Kidney (tissue), 14 donors: ENCODE data around the gene RSBN1L. TPM values are rescaled to one million over a fixed set of nuclear protein-coding genes. Genes with fewer than 3 reads are reported as not detected.

Source experiments
- DNase-seq, 5 donors: peaks; one replicate each; pipeline ENCODE4 v3.0.0-alpha.2; 2013 to 2020
- FAIRE-seq: peaks from 2 replicates; lab custom pipeline; 2012; peaks lifted over from hg19 to GRCh38; lab: Jason Lieb, UNC
- H3K27ac ChIP-seq, 2 donors: one replicate each; pipeline ENCODE4 v1.7.0; 2013; ENCODE audit warnings: low read depth in 2 of 2, low read length in 2 of 2, inconsistent platforms in 1 of 2
- H3K27me3 ChIP-seq: one replicate; pipeline ENCODE4 v1.7.1; 2013; ENCODE audit warnings: low read length, inconsistent platforms; ENCODE audit not compliant: control insufficient read depth, insufficient read depth
- H3K36me3 ChIP-seq, 3 donors: one replicate each; pipeline versions ENCODE4 v1.7.0 to v1.7.1; 2013; ENCODE audit warnings: low read length in 3 of 3, control low read depth in 1 of 3, inconsistent platforms in 1 of 3; ENCODE audit not compliant: insufficient read depth in 3 of 3, control insufficient read depth in 2 of 3
- H3K4me1 ChIP-seq, 3 donors: one replicate each; pipeline versions ENCODE4 v1.7.0 to v1.7.1; 2013; ENCODE audit warnings: low read length in 3 of 3, inconsistent platforms in 1 of 3, low read depth in 1 of 3; ENCODE audit not compliant: control insufficient read depth in 2 of 3, insufficient read depth in 2 of 3
- H3K4me3 ChIP-seq, 3 donors: one replicate each; pipeline versions ENCODE4 v1.7.0 to v1.8.1; 2013; ENCODE audit warnings: low read length in 3 of 3, control low read depth in 1 of 3, inconsistent platforms in 1 of 3
- H3K9ac ChIP-seq, 3 donors: one replicate each; pipeline versions ENCODE4 v1.7.0 to v1.7.1; 2013; ENCODE audit warnings: low read length in 3 of 3, control low read depth in 1 of 3, inconsistent platforms in 1 of 3
- H3K9me3 ChIP-seq, 3 donors: one replicate each; pipeline versions ENCODE4 v1.7.0 to v1.7.1; 2013; ENCODE audit warnings: low read length in 3 of 3, control low read depth in 1 of 3, inconsistent platforms in 1 of 3; ENCODE audit not compliant: control insufficient read depth in 2 of 3, insufficient read depth in 1 of 3
- intact Hi-C: fragments of 100-400 bp; cut with DNase I; formaldehyde crosslinking; loops from one replicate; pipeline ENCODE4 v1.11.1; 2022
- polyA plus RNA-seq: library from polyadenylated mRNA; stranded (reverse); fragments of 350-450 nt; fragmentation: Illumina TruSeq; extraction: RNeasy Lipid Tissue Mini Kit (QIAGEN cat#74804); gene quantifications from one replicate; pipeline ENCODE4 v1.2.3, GENCODE V29; 2014; ENCODE audit warnings: low read depth, low replicate concordance; ENCODE audit not compliant: insufficient read depth
- total RNA-seq: library from RNA; stranded (reverse); fragmentation: NEBNext Ultra II Directional; extraction: Animal tissue kit (Norgen Biotek cat#: 25700); gene quantifications from one replicate; pipeline ENCODE4 v1.2.1, GENCODE V29; 2021
- TF ChIP-seq, protein P1 (sequence below): IDR thresholded peaks from 3 replicates; pipeline ENCODE4 v1.5.1; 2012; ENCODE audit warnings: mild to moderate bottlenecking, moderate library complexity, borderline replicate concordance; ENCODE audit not compliant: insufficient read depth; ENCODE audit errors: extremely low read depth
- donor health status: control.
- donor health status: control.
- donor health status: control.
- donor health status: control.
- donor health status: control.
- donor health status: DM: yes; HTN: yes; CAD: no.
- donor health status: Normal renal cell carcinoma (clear cell type).

The RSBN1L gene
- total and polyA plus RNA-seq, 2 donors from 2014 or later = 7.3 to 18.0 TPM

DNA sequence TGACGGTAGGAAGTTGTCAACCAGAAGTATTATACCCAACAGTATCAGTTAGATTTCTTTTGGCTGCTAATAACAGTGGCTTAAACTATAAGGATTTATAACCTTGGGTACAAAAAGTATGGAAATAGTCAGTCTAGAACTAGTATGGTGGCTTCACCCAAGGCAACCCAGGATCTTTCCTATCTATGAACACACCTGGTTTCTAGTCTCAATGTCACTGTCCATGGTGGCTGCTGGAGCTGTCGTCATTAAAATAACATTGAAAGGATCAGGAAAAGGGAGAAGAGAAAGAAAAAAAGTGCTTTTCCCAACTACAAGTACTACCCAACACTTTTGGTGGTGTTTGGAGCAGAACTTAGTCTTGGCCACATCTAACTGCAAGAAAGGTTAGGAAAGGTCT is 130.0 kb downstream of the RSBN1L start:
- Histone ChIP-seq H3K4me3 (no peak overlapping the region), H3K9ac (no peak overlapping the region), H3K27ac (no peak overlapping the region), H3K36me3 (no peaks in the 10 kb centered on the region), H3K27me3 (no peaks in the 10 kb centered on the region), H3K9me3 (peaks cover 0 to 14% (median 0%) of the 10 kb centered on the region in 3 donors), H3K4me1 (no peaks in the 10 kb centered on the region)
- no peak for FAIRE-seq
- intact Hi-C loops = no loop called here
- DNase-seq = no peak
- TF ChIP-seq, protein P1, sequence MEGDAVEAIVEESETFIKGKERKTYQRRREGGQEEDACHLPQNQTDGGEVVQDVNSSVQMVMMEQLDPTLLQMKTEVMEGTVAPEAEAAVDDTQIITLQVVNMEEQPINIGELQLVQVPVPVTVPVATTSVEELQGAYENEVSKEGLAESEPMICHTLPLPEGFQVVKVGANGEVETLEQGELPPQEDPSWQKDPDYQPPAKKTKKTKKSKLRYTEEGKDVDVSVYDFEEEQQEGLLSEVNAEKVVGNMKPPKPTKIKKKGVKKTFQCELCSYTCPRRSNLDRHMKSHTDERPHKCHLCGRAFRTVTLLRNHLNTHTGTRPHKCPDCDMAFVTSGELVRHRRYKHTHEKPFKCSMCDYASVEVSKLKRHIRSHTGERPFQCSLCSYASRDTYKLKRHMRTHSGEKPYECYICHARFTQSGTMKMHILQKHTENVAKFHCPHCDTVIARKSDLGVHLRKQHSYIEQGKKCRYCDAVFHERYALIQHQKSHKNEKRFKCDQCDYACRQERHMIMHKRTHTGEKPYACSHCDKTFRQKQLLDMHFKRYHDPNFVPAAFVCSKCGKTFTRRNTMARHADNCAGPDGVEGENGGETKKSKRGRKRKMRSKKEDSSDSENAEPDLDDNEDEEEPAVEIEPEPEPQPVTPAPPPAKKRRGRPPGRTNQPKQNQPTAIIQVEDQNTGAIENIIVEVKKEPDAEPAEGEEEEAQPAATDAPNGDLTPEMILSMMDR = no peak

DNA sequence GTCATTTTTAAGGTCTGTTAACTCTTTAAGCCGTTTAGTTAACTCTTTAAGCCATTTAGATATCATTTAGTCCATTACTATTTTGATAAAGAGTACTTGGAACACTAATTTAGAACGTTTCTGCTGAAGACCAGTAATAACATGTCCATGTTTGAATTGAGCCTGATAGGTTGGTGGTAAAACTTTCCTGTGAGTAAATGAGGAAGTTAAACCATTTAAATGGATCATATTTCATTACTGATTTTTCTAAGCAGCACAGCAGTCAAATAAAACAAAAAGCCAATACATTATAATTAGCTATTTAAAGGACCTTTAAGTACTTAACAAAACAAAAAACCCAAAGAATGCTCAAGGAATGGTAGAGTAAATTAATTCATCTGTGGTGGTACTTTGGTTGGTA is 131.7 kb downstream of the RSBN1L start:
- TF ChIP-seq, protein P1 = no peak
- no peak overlapping the region for H3K4me3 ChIP-seq
- H3K27me3 ChIP-seq = no peaks in the 10 kb centered on the region
- no peak overlapping the region for H3K9ac ChIP-seq
- peaks cover 0 to 4% (median 0%) of the 10 kb centered on the region in 3 donors for H3K9me3 ChIP-seq
- intact Hi-C loops = no loop called here
- no peaks in the 10 kb centered on the region for H3K4me1 ChIP-seq
- DNase-seq (no peak), FAIRE-seq (no peak)
- H3K36me3 ChIP-seq = no peaks in the 10 kb centered on the region
- H3K27ac ChIP-seq = no peak overlapping the region

- Histone ChIP-seq H3K27me3 (no peaks in the 10 kb centered on the region), H3K9me3 (no peaks in the 10 kb centered on the region), H3K36me3 (no peaks in the 10 kb centered on the region), H3K4me3 (no peak overlapping the region), H3K27ac (no peak overlapping the region), H3K9ac (no peak overlapping the region), H3K4me1 (peaks cover 0 to 3% (median 0%) of the 10 kb centered on the region in 3 donors)
- TF ChIP-seq, protein P1 = no peak
- FAIRE-seq (no peak), DNase-seq (no peak)
- intact Hi-C loops = no loop called here
Measured at GRCh38 chr7:77830649-77831355, 134.5 kb downstream of the RSBN1L start.

DNA sequence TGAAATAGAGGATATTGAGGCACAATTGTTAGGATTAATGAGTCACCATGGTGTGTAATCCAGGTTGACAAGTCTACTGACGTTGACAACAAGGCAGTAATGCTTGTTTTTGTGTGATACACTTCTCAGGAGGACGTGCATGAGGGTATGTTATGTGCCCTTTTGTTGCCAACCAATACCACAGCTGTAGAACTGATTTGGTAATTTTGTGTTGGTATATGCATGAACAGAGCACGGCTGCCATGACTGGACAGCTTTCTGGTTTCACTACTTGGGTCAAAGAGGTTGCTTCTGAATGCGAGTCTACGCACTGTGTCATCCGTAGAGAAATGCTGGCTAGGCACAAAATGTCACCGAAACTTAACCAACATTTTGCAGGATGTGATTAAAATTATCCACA is 135.2 kb downstream of the RSBN1L start:
- no peak for DNase-seq
- Histone ChIP-seq H3K4me1 (peaks cover 0 to 3% (median 0%) of the 10 kb centered on the region in 3 donors), H3K4me3 (no peak overlapping the region), H3K27me3 (no peaks in the 10 kb centered on the region), H3K27ac (no peak overlapping the region), H3K9ac (no peak overlapping the region), H3K36me3 (no peaks in the 10 kb centered on the region), H3K9me3 (no peaks in the 10 kb centered on the region)
- TF ChIP-seq, protein P1 = no peak
- intact Hi-C loops = no loop called here
- no peak for FAIRE-seq
